ENCODE measurements around the gene REXO4.
A peak's percentile ranks its signal among the peaks of the same experiment; 100 is the strongest.

Gene REXO4

DNA sequence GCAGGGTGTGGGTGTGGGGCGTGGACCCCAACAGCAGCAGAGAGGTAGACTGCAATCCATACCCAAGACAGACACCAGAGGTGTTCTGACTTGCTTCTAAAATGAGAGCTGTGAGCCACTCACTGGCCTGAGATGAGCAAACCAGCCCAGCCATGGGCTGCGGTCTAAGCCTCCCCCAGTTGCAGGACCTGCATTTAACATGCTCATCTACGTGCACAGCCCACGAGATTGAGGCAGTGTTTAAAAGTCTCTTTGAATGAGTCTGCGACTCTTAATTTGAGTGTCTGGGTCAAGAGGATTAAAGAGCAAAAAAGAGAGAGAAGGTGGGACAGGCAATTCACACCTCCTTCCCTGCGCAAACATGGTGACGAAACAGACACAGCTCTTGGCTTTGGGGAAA, 47.9 kb downstream of the REXO4 start:
- no peak for DNase-seq

- no peak for DNase-seq
Measured at GRCh38 chr9:133369422-133369821, 48.4 kb downstream of the REXO4 start.

DNA sequence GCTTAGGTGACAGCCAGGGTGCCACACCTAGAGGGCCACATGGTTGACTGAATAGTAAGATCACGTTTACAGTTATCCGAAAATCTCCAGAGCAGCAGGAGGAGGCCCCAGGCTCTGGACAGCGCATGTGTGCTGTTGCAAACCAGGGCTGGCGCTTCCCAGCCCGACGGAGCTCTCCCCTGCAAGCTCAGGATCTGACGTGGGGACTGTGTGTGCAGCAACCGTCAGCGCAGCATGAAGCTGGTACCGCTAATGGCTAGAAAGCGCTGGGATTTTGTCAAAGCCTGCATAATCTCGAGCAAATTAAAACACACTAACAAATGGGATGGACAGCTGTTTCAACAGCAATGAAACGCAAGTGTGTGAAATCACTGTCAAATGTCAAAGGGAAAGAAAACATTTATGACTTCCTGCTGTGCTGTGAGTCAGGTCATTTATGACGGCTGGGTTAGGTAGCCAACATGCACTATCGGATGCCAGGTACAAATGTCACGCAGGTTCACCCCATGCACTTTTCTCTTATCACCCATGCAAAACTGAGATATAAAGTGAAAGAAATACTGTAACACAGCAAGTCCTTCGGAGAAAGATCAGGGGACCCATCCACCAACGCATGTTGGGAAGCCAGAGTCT, 49.4 kb downstream of the REXO4 start:
- no peak for DNase-seq

GRCh38 chr9:133367778-133368177, 50.0 kb downstream of the REXO4 start:
- DNase-seq: no peak

DNA sequence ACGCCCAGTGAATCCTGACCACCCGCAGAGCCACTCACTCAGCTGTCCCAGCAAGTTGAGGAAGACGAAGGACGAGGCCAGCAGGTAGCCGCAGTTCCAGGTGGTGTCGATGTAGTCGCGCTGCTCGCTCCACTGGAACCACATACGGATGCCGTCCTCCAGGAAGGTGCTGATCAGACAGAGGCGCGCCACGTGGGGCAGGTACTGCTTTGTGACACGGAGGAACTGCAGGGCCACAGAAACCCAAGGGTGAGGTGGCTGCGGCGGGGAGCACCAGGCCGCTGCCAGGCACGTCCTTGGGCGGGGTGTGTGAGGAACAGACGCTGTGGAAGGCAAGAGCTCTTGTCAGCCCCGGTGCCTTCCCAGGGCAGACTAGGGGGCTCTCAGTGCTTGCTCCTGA, 50.6 kb downstream of the REXO4 start:
- no peak for DNase-seq

DNA sequence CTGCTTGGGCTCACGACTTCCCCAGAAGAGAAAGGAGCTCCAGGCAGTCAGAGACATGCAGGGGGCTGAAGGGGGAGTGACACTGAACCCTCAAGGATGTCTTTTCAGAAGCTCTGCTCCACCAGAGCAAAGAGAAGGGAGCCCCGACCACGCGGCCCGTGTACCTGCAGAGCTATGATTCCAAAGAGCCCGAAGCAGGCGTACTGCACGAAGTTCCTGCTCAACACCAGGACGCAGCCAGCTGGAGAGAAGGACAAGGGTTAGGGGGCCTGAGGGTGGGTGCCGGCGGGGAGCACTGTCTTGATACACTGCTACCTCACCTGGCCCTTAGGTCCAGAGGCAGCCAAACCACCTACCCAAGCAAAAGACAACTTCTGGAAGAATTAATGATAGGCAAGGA, 51.4 kb downstream of the REXO4 start:
- no peak for DNase-seq

- no peak for DNase-seq
Measured at GRCh38 chr9:133362359-133363044, 55.3 kb downstream of the REXO4 start.

DNA sequence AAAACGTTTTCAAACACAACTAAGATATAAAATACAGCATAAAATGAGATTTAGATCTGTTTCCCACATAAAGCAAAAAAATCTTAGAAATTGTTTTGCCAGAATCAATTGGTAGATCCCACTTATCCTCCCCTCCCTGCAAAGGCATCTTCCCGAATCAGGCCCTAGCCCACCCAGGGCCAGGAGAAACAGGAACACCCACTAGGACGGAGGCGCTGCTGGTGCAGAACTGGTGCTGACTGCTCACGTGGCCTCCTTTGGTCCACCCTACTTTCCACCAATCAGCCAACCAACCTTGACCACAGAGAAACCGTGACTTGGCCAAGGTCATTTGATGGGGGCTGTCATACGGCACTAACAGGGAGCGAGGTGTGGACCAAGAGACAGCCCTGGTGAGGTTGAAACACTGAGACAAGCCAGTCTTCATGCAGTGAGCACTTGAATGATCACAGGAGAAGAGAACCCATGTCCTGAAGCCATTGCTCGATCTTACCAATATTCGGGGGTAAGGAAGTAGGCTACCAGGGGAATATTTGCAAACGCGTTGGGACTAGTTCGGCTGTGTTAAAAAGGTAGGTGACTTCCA, 56.2 kb downstream of the REXO4 start:
- no peak for DNase-seq

DNA sequence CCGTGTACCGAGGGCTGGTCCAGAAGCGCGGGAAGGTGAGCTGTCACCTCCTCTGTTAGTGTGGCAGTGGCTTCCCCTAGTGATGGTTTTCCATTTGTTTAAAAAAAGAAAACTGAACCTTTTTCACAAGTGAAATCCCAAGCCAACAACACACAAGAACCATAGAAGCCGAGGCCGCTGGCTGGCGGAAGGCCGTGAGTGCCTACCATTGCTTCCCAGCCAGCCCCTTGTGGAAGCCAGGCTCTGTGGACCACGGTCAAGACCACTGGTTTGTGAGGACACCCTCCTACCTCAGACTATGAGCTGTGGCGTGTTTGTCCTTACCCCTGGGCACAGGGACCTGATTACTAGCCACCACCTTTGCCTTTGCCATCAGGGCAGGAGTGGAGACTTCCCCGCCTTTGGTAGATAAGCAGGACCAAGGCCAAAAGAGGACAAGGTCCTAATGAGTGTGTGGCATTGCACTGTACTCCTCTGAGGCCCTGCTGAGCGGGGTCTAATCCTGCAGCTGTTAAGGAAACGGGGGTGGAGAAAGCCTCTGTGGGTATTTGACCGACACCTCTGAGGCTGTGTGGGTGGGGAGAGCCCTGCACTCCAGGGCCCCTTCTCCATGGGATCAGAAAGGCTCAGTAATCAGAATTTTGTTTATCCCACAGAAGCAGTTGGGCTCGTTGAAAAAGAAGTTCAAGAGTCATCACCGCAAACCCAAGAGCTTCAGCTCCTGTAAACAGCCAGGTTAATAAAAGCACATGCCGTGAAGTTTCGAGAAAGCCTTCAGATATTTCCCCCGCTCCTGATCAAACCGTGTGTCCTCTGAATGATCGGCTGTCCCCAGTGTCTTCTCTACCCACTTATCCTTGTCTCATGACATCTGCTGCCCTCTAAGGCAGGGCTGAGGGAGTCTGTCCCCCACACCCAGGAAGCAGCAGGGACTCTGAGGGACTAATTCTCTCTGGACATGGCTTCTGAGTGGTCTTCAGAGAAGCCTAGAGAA, 57.1 kb downstream of the REXO4 start:
- no peak for DNase-seq

DNA sequence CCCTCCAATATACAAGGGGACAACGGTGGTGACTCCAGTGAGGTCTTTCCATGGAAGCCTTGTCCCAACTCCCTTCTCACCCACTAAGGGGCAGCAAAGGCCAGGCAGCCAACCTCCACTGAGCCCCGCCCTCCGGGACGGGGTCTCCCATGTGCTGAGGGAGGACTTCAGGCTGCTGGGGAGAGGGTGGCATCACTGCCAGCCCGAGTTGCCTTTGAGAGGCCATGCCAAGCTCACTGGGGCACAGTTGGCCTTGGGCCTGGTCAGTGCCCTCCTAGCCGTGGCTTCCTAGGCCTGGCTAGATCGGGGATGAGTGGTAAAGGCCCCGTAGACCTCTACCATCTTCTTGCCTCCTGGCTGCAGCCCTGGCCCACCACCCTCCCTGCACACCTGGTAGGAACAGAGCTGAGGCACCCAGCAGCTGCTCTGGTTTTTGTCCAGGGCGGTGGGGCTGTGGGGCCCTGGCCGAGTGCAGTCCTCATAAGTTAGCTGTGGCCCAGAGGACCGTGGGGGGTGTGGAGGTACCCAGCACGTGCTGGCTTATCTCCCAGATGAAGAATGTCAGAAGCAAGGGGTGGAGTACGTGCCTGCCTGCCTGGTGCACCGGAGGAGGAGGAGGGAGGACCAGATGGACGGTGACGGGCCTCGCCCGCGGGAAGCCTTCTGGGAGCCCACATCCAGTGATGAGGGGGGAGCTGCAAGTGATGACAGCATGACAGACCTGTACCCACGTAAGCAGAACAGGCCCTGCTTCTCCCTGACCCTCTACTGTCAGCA, 58.2 kb downstream of the REXO4 start:
- DNase-seq: peak in 1 of 56 donors; percentile 5

DNA sequence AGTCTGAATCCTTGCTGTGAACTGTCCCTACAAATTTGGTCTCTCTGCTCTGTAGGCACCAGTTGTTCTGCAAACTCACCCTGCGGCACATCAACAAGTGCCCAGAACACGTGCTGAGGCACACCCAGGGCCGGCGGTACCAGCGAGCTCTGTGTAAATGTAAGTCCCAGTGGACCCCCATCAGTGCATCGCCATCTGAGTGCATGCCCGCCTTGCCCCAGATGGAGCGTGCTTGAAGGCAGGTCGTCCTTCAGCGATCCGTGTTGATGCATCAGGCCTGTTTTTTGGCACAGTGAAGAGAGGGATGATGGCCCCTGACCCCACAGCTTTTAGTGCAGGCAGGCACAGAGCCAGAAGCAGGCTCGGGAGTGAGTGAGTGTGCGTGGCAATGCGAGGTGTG, 60.2 kb downstream of the REXO4 start:
- no peak for DNase-seq

DNA sequence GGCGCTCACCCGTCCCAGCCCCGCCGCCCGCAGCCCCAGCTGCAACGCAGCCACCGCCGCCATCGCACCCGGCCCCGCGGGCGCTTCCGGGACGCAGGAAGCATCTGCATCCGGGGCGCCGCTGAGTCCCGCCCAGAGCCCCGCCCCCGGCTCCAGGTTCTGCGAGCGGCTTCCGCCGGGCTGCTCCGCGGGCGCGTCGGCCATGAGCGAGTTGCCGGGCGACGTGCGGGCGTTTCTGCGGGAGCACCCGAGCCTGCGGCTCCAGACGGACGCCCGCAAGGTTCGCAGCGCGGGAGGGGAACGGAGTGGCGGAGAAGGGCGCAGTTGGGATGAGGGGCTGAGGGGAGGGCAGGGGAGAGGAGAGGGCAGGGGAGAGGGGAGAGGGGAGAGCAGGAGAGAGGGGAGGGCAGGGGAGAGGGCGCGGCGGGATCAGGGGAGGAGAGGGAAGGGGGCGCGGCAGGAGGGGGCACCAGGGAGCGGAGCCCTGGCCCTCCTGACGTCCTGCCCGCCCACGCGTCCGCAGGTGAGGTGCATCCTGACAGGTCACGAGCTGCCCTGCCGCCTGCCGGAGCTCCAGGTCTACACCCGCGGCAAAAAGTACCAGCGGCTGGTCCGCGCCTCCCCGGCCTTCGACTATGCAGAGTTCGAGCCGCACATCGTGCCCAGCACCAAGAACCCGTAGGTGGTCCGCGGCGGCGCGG, 61.3 kb downstream of the REXO4 start, which contains the start of the genes SURF1 and SURF2:
Gene SURF1 (minus strand): TSS at position 97 of the 701 bp plus-strand sequence. CDS start 34 bp downstream, at position 63.
Gene SURF2 (plus strand): TSS at position 160 of the 701 bp plus-strand sequence. CDS start 43 bp downstream, at position 203.
- DNase-seq: peak in 54 of 56 donors; percentile 13 to 90 (median 70)
